ENCODE data around the gene SORBS1.

DNA sequence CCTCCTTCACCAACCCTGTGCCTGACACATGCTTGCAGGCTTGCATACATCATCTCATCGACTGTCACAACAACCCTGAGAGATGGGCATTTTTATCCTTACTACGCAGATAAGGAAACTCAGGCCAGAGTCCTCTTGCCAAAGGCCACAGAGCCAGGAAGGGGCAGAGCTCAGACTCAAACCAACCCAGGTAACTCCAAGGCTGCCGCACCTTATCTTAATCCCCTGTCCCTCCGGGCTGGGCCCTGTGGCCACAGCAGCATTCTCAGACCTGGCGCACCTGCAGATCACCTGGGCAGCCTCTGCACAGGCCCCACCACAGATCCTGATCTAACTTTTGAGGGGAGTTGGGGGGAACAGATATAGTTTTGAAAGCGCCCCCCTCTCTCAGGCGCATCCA is 35.1 kb downstream of the SORBS1 start:
- TF ChIP-seq, protein P1, sequence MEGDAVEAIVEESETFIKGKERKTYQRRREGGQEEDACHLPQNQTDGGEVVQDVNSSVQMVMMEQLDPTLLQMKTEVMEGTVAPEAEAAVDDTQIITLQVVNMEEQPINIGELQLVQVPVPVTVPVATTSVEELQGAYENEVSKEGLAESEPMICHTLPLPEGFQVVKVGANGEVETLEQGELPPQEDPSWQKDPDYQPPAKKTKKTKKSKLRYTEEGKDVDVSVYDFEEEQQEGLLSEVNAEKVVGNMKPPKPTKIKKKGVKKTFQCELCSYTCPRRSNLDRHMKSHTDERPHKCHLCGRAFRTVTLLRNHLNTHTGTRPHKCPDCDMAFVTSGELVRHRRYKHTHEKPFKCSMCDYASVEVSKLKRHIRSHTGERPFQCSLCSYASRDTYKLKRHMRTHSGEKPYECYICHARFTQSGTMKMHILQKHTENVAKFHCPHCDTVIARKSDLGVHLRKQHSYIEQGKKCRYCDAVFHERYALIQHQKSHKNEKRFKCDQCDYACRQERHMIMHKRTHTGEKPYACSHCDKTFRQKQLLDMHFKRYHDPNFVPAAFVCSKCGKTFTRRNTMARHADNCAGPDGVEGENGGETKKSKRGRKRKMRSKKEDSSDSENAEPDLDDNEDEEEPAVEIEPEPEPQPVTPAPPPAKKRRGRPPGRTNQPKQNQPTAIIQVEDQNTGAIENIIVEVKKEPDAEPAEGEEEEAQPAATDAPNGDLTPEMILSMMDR (IDR thresholded peaks at IDR 0.05; ENCODE audit: insufficient read depth, low read length, poor library complexity, severe bottlenecking), result no peak
- no peak for TF ChIP-seq EZH2phosphoT487 (conservative IDR thresholded peaks at IDR 0.05; ENCODE audit: low read length)

Data from SU-DHL-6 (cell line).